Muscle layer of colon (tissue), 2 donors: Measurements from ENCODE around the gene FUBP1.
"Not testable (repeated sequence)": the region's sequence is repeated elsewhere in the genome, so short reads cannot be mapped to it uniquely, and the experiment has no call there.

Experiments used
- H3K27ac ChIP-seq: one replicate; pipeline ENCODE4 v1.7.0; 2013; ENCODE audit warnings: low read depth, mild to moderate bottlenecking, low read length, moderate library complexity
- H3K27me3 ChIP-seq, 2 donors: one replicate each; pipeline ENCODE4 v1.7.0; 2013; ENCODE audit warnings: low read length in 2 of 2, mild to moderate bottlenecking in 2 of 2; ENCODE audit not compliant: insufficient read depth in 2 of 2, control insufficient read depth in 1 of 2
- H3K36me3 ChIP-seq: one replicate; pipeline ENCODE4 v1.7.0; 2013; ENCODE audit warnings: mild to moderate bottlenecking, low read length; ENCODE audit not compliant: insufficient read depth
- H3K4me1 ChIP-seq: one replicate; pipeline ENCODE4 v1.7.0; 2013; ENCODE audit warnings: mild to moderate bottlenecking, low read length; ENCODE audit not compliant: insufficient read depth
- H3K4me3 ChIP-seq, 2 donors: one replicate each; pipeline ENCODE4 v1.7.0; 2013; ENCODE audit warnings: low read length in 2 of 2, low read depth in 1 of 2, mild to moderate bottlenecking in 1 of 2, moderate library complexity in 1 of 2
- H3K9ac ChIP-seq: one replicate; pipeline ENCODE4 v1.7.0; 2013; ENCODE audit warnings: low read length
- H3K9me3 ChIP-seq: one replicate; pipeline ENCODE4 v1.7.0; 2013; ENCODE audit warnings: mild to moderate bottlenecking, low read length
- donor health status: abdominal sarcoma.
- donor health status: Adenocarcinoma of cecum.

Gene FUBP1

GRCh38 chr1:77984629-77985028 is 5.8 kb upstream of the FUBP1 start:
- no peak overlapping the region for H3K27ac ChIP-seq
- H3K27me3 ChIP-seq = no peaks in the 10 kb centered on the region
- H3K9me3 ChIP-seq = no peaks in the 10 kb centered on the region
- peaks cover 14% of the 10 kb centered on the region for H3K4me1 ChIP-seq
- no peak overlapping the region for H3K4me3 ChIP-seq
- H3K9ac ChIP-seq = no peak overlapping the region
- H3K36me3 ChIP-seq = no peaks in the 10 kb centered on the region

DNA sequence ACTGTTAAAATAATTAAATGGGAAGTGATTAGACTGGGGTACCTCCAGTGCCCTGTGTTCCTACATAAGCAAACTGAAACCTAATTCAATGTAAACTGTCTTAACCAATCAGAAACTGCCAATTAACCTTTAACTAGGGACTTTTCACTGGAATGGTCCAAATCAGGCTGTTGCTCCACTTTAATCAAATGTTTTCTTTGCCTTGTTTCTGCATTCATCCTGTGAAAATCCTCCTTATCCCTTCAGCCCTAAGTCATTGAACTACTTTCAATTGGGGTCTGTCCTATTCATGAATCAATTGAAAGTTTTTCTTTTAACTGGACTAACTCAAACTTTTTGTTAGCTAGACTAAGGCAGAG is 5.1 kb upstream of the FUBP1 start:
- Histone ChIP-seq H3K27me3 (no peaks in the 10 kb centered on the region), H3K36me3 (no peaks in the 10 kb centered on the region), H3K9ac (no peak overlapping the region), H3K4me3 (no peak overlapping the region), H3K4me1 (peaks cover 14% of the 10 kb centered on the region), H3K9me3 (no peaks in the 10 kb centered on the region), H3K27ac (no peak overlapping the region)

GRCh38 chr1:77983352-77983996 is 4.6 kb upstream of the FUBP1 start:
- not testable (repeated sequence) for H3K36me3 ChIP-seq, H3K27me3 ChIP-seq, H3K9ac ChIP-seq, H3K27ac ChIP-seq, H3K4me3 ChIP-seq, H3K9me3 ChIP-seq
- peaks cover 14% of the 10 kb centered on the region for H3K4me1 ChIP-seq

DNA sequence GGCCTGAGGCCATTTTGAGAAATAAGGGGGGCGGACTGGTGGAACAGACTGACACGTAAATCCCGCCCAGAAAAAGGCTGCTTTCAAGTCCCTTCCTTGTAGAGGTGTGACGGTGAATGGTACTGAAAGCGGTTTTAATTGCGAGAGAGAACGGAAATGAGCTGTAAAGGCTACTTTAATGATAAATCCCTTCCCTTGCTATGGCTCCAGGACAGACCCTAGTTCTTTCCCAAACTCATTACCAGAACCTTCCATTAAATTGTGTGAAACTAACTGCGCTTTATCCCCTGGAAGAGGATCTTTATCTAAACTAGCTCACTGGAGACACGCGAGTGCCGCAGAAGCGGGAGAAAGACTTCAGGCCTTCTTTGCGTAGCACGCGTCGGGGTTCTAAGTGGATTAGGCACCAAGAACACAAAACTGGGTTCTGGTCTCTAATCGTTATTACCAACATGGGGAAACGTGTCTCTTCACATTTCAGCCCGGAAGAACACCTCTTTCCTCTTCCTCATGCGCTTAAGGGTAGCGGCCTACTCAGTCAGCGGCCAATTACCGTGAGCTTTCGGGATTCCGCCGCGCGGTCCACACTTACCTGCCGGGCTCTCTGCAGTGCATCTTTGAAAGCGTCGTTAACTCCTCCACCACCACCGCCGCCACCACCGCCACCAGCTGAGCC is 441 bp downstream of the FUBP1 start:
- H3K27me3 ChIP-seq = no peaks in the 10 kb centered on the region
- H3K9ac ChIP-seq = peak overlapping the region; percentile 100
- H3K4me3 ChIP-seq = peak overlapping the region; percentile 81 to 99
- peaks cover 33% of the 10 kb centered on the region for H3K4me1 ChIP-seq
- peak overlapping the region; percentile 86 for H3K27ac ChIP-seq
- H3K36me3 ChIP-seq = peaks cover 6% of the 10 kb centered on the region
- H3K9me3 ChIP-seq = no peaks in the 10 kb centered on the region

DNA sequence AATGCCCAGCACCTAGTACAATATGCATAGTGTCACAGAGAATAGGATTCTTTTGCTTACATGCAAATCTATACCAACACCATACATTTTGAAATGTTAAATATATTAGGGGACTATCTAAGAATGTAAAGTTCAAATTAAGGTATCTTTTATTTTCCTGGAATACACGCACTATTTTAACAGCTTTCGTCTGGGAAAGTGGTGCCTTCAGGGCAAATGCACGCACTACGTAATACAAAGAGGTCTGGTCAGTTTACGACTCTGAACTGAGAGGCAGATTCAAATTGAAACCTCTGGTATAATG is 931 bp downstream of the FUBP1 start:
- H3K27ac ChIP-seq = peak overlapping the region; percentile 86
- H3K4me1 ChIP-seq = peaks cover 33% of the 10 kb centered on the region
- H3K9ac ChIP-seq = peak overlapping the region; percentile 100

GRCh38 chr1:77976433-77977076 is 2.3 kb downstream of the FUBP1 start:
- H3K27ac ChIP-seq = peak overlapping the region; percentile 86
- H3K36me3 ChIP-seq = peaks cover 6% of the 10 kb centered on the region
- H3K4me3 ChIP-seq = peak overlapping the region; percentile 12 to 99
- H3K9ac ChIP-seq = no peak overlapping the region
- peaks cover 33% of the 10 kb centered on the region for H3K4me1 ChIP-seq
- H3K27me3 ChIP-seq = no peaks in the 10 kb centered on the region
- no peaks in the 10 kb centered on the region for H3K9me3 ChIP-seq

More for the DNA sequence above, 931 bp downstream of the FUBP1 start:
- Histone ChIP-seq H3K4me3 (peak overlapping the region; percentile 81 to 99), H3K9me3 (no peaks in the 10 kb centered on the region), H3K27me3 (no peaks in the 10 kb centered on the region), H3K36me3 (peaks cover 6% of the 10 kb centered on the region)

- Histone ChIP-seq H3K4me3 (no peak overlapping the region), H3K9ac (no peak overlapping the region), H3K4me1 (peaks cover 33% of the 10 kb centered on the region), H3K9me3 (no peaks in the 10 kb centered on the region), H3K27ac (peak overlapping the region; percentile 8), H3K27me3 (no peaks in the 10 kb centered on the region), H3K36me3 (peaks cover 6% of the 10 kb centered on the region)
Measured at GRCh38 chr1:77975907-77976306, 3.0 kb downstream of the FUBP1 start.

GRCh38 chr1:77975386-77975785 is 3.5 kb downstream of the FUBP1 start:
- Histone ChIP-seq H3K27ac (peak overlapping the region; percentile 2), H3K4me1 (peaks cover 32% of the 10 kb centered on the region), H3K9me3 (no peaks in the 10 kb centered on the region), H3K4me3 (peak overlapping the region in 1 of 2 donors; percentile 18), H3K9ac (no peak overlapping the region), H3K27me3 (no peaks in the 10 kb centered on the region), H3K36me3 (peaks cover 6% of the 10 kb centered on the region)

DNA sequence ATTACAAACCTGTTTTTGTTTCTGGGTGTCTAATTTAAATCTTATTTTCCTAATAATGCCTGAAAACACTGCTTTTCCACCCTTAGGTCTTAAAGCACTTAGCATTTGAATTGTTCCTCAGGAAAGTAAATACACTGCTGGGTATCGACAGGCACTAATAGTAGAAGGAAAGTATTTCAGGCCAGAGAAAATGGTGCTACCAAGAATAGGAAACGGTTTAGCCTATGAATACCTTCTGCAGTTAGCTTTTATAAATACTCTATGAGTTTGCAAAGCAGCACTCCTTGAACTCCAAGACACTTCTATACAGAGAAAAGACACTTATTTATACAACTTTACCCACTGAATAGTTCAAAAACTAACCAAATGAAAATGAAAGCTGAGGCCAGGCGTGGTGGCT is 6.8 kb downstream of the FUBP1 start:
- no peak overlapping the region for H3K9ac ChIP-seq
- no peak overlapping the region for H3K27ac ChIP-seq
- no peaks in the 10 kb centered on the region for H3K9me3 ChIP-seq
- H3K36me3 ChIP-seq = peaks cover 27% of the 10 kb centered on the region
- no peaks in the 10 kb centered on the region for H3K27me3 ChIP-seq
- peaks cover 29% of the 10 kb centered on the region for H3K4me1 ChIP-seq
- no peak overlapping the region for H3K4me3 ChIP-seq

DNA sequence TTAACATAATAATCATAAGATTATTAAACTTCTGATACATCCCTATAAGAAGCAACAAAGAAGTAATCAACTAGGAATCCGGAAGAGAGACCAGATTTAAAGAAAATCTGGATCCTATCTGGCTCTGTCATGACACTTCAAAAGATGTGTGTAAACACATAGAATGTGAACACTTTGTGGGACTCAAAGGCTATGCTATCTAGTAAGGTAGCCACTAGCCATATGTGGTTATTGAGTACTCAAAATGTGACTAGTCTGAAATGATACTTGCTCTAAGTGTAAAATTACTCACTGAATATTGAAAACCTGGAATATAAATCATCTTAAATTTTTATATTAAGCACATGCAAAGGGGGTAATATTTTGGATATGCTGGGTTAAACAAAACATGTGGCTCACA is 8.7 kb downstream of the FUBP1 start:
- peaks cover 38% of the 10 kb centered on the region for H3K36me3 ChIP-seq
- peaks cover 10% of the 10 kb centered on the region for H3K4me1 ChIP-seq

DNA sequence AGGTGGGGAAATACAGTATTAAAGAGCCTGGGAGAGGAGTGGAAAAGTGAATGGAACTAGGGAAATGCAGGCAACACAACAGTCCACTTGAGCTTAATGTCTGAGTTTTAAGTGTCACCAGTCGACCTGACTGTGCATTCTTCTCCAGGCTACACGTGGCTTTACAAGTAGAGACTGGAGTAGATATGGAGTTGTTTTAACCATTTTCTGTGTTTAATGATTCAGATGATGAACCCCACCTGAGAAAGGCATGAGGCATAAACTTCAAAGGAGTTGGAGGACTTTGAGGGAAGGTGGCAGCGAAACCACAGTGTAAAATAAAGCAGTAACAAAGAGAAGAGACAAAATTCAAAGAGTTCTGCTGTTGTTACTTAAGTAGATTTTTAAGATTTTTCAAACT is 12.6 kb downstream of the FUBP1 start:
- Histone ChIP-seq H3K9me3 (no peaks in the 10 kb centered on the region), H3K4me3 (no peak overlapping the region), H3K27me3 (no peaks in the 10 kb centered on the region), H3K36me3 (peaks cover 72% of the 10 kb centered on the region), H3K4me1 (peaks cover 5% of the 10 kb centered on the region), H3K9ac (no peak overlapping the region), H3K27ac (no peak overlapping the region)

More for the DNA sequence above, 8.7 kb downstream of the FUBP1 start:
- Histone ChIP-seq H3K9me3 (no peaks in the 10 kb centered on the region), H3K27ac (no peak overlapping the region), H3K9ac (no peak overlapping the region), H3K27me3 (no peaks in the 10 kb centered on the region), H3K4me3 (no peak overlapping the region)
